Measurements from ENCODE around the gene HMGCS1.

GRCh38 chr5:43296835-43297234, 16.4 kb downstream of the HMGCS1 start:
- TF ChIP-seq POLR2A (conservative IDR thresholded peaks at IDR 0.05) (no peak), GABPB1 (CRISPR knock-in tag; IDR thresholded peaks at IDR 0.05) (no peak), ATF3 (IDR thresholded peaks at IDR 0.05) (no peak), ATF3 (CRISPR knock-in tag; conservative IDR thresholded peaks at IDR 0.05) (no peak), EZH2 (IDR thresholded peaks at IDR 0.05; ENCODE audit: borderline replicate concordance, low read depth, low read length) (no peak), CTCF (IDR thresholded peaks at IDR 0.05 in 2 of 3, conservative IDR thresholded peaks at IDR 0.05 in 1 of 3; ENCODE audit: insufficient read depth in 2 of 3, low read depth in 1 of 3, low read length in 3 of 3) (no peak), CBX1 (IDR thresholded peaks at IDR 0.05; ENCODE audit: low read depth) (no peak)
